Lower leg skin (tissue), 4 donors: ENCODE data around the gene PSMA1. TPM values are rescaled to one million over a fixed set of nuclear protein-coding genes. Genes with fewer than 3 reads are reported as not detected.

Source experiments
- DNase-seq, 2 donors: peaks; one replicate each; pipeline ENCODE4 v3.0.0-alpha.2; 2019; ENCODE audit warnings: low spot score in 2 of 2
- H3K4me3 ChIP-seq: fragments of 200-600 bp; sonication (generic); 2 replicates; pipeline ENCODE4 v1.5.1; 2017; ENCODE audit warnings: mild to moderate bottlenecking, low read depth; ENCODE audit not compliant: poor library complexity, severe bottlenecking
- CTCF ChIP-seq, 3 donors: fragments of 450-650 bp; IDR thresholded peaks; one replicate each; pipeline ENCODE4 v1.5.1; 2016; ENCODE audit warnings: antibody characterized with exemption in 3 of 3, mild to moderate bottlenecking in 3 of 3, moderate library complexity in 2 of 3
- POLR2A ChIP-seq, 2 donors: fragments of 450-650 bp; IDR thresholded peaks; one replicate each; pipeline ENCODE4 v1.6.1; 2016 to 2017; ENCODE audit warnings: antibody characterized with exemption in 2 of 2, mild to moderate bottlenecking in 1 of 2, moderate library complexity in 1 of 2
- WGBS, 2 donors: methylation state at CpG; one replicate each; pipeline ENCODE4 v1.1.5; 2018; 5-methylcytosine and 5-hydroxymethylcytosine counted together
- intact Hi-C: fragments of 100-400 bp; cut with DNase I; formaldehyde crosslinking; loops from one replicate; pipeline ENCODE4 v1.15.0; 2023; ENCODE audit warnings: low total_unique reads
- total RNA-seq, 4 donors: library from RNA; depleted of rRNA; stranded (reverse); fragments of >200 nt; gene quantifications; one replicate each; pipeline ENCODE4 v1.1.0, GENCODE V29; 2016

The PSMA1 gene
- total RNA-seq, 4 donors from 2014 or later = 73.7 to 103 (median 86.0) TPM

DNA sequence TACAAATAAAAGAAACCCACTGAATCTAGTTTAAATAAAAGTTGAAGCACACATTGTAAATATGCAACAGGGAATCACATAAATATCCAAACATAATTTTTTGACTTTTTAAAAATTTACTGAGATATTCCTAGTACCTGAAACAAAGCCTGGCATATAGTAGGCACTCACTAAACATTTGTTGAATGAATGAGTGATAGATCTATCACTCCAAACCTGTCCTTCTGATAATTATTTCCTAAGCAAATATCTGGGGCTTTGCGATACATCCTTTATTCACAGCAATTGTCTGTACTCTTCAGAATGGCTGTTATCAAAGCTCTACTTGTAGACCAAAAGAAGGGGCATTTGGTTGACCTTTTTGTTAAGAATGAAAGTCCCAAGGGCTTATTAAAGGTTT lies 2.6 kb upstream of the PSMA1 start:
- no peak overlapping the region for H3K4me3 ChIP-seq
- DNase-seq = no peak
- intact Hi-C loops = no loop called here
- WGBS, 2 donors = 100% methylated on average over 1 of the region's 1 CpG
- TF ChIP-seq CTCF (IDR thresholded peaks at IDR 0.05) (no peak), POLR2A (IDR thresholded peaks at IDR 0.05) (no peak)

DNA sequence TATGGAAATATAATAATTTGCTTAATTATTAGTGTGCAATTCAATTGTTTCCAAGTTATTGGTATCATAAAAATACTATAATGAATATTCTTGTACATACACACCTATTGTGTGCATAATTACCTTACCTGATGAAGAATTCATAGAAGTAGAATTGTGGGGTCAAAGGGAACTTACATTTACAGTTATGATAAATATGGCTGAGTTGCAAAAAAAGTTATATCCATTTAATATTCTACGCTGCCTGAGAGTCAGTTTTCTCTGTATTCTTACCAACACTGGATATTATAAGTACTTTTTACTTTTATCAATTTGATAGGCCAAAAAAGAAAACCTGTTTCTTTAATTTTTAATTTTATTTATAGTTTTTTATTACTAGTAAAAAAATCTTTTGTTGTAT lies 2.1 kb upstream of the PSMA1 start:
- intact Hi-C loops = no loop called here
- 95 to 98% methylated on average over 1 of the region's 1 CpG for WGBS, 2 donors
- no peak for TF ChIP-seq POLR2A (IDR thresholded peaks at IDR 0.05)
- TF ChIP-seq CTCF (IDR thresholded peaks at IDR 0.05) = no peak

GRCh38 chr11:14520747-14521151 lies 563 bp upstream of the PSMA1 start:
- 10 to 13% methylated on average over 11 of the region's 11 CpGs for WGBS, 2 donors
- no peak for DNase-seq
- intact Hi-C loops = no loop called here
- TF ChIP-seq POLR2A (IDR thresholded peaks at IDR 0.05) (no peak), CTCF (IDR thresholded peaks at IDR 0.05) (no peak)
- H3K4me3 ChIP-seq = peak overlapping the region; percentile 20

More for the DNA sequence above, 2.1 kb upstream of the PSMA1 start:
- no peak overlapping the region for H3K4me3 ChIP-seq
- no peak for DNase-seq

GRCh38 chr11:14519597-14519916 lies 629 bp downstream of the PSMA1 start:
- TF ChIP-seq CTCF (IDR thresholded peaks at IDR 0.05) (no peak), POLR2A (IDR thresholded peaks at IDR 0.05) (no peak)
- WGBS, 2 donors = 1% methylated on average over 10 of the region's 10 CpGs

GRCh38 chr11:14518820-14519219 lies 1.4 kb downstream of the PSMA1 start:
- no peak for DNase-seq
- peak overlapping the region; percentile 75 for H3K4me3 ChIP-seq
- WGBS, 2 donors = 58 to 60% methylated on average over 3 of the region's 3 CpGs
- no peak for TF ChIP-seq POLR2A (IDR thresholded peaks at IDR 0.05)
- no peak for TF ChIP-seq CTCF (IDR thresholded peaks at IDR 0.05)
- intact Hi-C loops = no loop called here

More at GRCh38 chr11:14519597-14519916, 629 bp downstream of the PSMA1 start:
- intact Hi-C loops = no loop called here
- DNase-seq = no peak
- H3K4me3 ChIP-seq = peak overlapping the region; percentile 75

GRCh38 chr11:14513800-14514199 lies 6.4 kb downstream of the PSMA1 start:
- TF ChIP-seq POLR2A (IDR thresholded peaks at IDR 0.05) = no peak
- 98% methylated on average over 4 of the region's 4 CpGs for WGBS, 2 donors
- H3K4me3 ChIP-seq = no peak overlapping the region
- DNase-seq = no peak
- intact Hi-C loops = no loop called here
